ENCODE data around the gene SUSD4.

Gene SUSD4

DNA sequence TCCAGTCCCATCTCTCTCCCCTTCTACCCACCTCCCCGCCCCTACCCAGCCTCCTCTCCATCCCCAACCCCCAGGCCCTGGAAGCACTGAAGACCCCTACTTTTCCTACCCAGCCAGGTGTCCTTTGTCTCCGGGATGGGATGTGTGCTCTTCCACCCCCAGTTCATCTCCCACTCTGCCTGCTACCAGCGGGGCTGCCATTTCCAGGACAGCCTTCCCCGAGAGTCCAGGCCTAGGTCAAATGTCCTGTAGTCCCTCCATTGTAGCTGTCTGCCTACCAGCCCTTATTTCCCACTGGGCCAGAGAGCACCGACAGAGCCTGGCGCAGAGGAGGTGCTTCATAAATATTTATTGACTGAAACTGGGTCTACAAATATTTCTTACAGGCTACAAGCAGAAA, 148.9 kb downstream of the SUSD4 start:
- DNase-seq (ENCODE audit: low read depth in 1 of 2, low spot score in 1 of 2) = no peak

DNA sequence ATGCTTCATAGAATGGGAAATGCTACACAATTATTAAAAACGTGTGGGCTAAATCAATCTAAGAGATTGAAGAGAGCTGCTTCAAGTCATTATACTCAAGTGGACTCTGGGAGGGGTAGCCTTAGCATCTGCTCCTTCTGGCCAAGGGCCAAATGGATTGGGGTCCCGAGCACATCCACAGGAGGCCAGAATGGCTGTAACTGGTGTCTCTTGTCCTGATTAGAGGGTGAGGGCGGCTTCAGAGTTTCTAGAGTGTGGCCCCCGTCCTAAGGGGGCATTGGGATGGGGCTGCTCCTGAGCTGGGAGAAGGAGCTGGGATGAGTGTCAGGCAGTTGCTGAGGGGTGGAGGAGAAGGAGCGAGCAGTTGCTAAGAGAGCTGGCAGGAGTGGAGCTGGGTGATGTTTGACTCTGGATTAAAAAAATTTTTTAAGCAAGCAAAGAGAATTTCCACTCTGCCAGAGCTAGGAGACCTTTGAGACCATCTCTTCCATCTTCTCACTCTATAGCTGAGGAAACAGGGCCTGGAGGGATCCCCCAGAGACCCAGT, 149.6 kb downstream of the SUSD4 start:
- DNase-seq (ENCODE audit: low read depth in 1 of 2, low spot score in 1 of 2) = no peak

DNA sequence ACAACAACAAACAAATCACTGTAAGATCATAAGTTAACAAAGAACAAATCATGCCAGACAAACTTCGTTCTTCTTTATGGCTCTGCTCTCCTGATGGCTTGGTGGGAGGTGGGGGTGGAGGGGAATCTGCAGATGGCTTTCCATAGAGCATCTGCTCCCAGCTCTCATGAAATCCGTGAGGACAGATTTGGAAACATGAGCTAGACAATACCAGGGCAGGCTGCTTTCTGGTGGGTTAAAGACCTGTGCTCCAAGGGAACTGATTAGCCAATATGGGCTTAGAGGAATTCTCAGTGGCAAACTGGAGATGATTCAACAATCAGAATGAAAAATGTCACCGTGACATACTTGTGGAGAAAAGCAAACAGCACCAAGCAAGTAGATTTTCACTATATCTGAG, 151.5 kb downstream of the SUSD4 start:
- no peak for DNase-seq (ENCODE audit: low read depth in 1 of 2, low spot score in 1 of 2)

DNA sequence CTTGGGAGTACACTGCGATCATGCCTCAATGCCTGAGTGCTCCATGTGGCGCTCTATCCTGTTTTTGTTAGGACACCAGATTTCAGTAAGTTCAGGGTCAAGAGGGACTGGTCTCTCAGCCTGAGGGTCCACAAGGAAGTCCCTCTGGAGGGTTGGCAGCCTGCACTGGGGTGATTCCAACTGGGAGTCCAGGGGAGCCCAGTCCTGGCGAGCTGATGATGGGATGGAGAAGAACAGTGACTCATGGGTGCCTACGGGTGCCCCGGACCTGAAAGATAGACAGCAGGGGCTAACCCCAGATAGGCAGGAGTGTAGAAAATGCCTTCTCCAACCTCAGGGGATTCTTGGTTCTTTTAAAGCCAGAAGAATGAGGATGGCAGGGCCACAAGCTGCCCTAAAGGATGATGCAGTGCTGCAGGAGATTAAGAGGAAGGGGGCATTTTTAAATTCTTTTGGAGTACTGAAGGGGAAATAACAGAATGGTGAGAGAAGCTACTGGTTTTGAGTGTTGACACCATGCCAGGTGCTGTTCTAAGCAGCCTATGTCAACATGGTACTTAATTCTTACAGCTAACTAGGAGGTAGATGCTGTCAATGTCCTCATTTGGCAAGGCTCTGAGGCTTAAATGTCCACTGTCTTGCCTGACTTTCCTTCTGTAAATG, 152.5 kb downstream of the SUSD4 start:
- no peak for DNase-seq (ENCODE audit: low read depth in 1 of 2, low spot score in 1 of 2)

DNA sequence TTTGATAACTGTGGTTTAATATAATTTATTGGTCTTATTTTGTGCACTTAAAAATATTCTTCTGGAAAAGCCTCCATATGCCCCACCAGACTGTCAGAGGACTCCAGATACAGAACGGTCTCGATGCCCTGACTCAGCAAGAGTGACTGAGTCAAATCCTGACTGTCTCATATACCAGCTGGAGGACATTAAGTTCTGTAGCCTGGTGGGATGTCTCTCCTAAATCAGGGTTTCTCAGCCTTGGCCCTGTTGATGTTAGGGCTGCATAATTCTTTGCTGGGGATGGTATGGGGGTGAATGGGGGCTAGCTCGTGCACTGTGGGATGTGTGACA, 153.2 kb downstream of the SUSD4 start:
- DNase-seq (ENCODE audit: low read depth in 1 of 2, low spot score in 1 of 2) = no peak

DNA sequence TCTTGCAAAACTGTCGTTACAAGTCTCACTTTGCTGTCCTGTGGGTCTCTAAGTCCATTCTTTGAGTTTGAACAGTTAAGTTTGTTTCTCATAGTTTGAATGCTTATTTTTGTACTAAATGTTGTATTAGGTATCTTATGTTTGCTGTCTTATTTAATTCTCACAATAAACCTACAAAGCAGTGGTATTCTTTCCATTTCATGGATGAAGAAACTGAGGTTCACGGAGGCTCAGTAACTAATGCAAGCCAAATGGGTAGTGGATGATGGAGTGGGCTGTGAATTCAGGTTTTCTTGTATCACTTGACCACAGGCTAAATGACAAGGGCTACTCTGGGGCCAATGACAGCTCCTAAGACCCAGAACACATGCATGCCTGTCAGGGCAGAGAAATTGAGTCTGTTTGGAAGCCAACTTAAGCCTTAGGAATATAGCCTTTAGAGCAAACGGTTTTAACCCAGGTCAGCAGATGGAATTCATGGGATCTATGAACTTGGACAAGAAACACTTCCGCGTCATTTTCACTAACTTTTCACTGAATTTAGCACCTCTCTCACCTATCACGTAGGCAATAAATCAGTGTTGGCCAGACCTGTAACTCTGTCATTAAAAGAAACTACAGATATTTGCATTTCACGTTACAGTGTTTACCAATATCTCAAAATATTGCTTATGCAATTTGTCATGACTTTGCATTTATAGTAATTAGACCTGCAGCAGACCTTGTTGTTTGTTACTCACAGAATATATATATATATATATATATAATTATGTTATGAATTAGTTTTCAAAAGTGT, 153.8 kb downstream of the SUSD4 start:
- no peak for DNase-seq (ENCODE audit: low read depth in 1 of 2, low spot score in 1 of 2)

DNA sequence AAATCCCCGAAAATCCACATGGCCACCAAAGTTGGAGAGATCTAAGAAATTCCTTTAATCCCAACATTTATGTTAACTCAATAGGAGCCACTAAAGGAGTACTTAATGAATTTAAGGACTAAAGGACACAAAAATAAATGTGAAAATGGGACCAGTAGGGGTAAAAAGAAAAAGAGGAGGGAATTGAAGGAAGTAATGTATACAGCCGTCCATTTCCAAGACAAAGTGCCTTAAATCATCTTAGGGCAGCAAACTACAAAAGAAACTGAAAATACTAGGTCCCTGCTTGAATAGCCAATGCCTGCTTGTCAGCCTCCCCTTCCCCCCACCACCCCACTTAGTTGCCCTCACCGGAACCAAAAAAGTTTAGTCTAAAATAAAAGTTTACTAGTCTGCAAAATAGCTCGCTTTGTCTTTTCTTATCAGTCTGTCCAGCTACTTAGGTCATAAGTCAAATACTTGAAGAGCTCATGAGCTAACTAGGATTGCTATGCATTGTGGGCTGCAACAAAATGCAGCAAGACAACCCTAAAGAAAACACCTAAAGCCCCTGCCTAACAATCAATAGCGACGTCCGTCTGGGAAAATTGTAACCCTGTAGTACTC, 154.6 kb downstream of the SUSD4 start:
- no peak for DNase-seq (ENCODE audit: low read depth in 1 of 2, low spot score in 1 of 2)

GRCh38 chr1:223208164-223209076, 155.6 kb downstream of the SUSD4 start:
- no peak for DNase-seq (ENCODE audit: low read depth in 1 of 2, low spot score in 1 of 2)

DNA sequence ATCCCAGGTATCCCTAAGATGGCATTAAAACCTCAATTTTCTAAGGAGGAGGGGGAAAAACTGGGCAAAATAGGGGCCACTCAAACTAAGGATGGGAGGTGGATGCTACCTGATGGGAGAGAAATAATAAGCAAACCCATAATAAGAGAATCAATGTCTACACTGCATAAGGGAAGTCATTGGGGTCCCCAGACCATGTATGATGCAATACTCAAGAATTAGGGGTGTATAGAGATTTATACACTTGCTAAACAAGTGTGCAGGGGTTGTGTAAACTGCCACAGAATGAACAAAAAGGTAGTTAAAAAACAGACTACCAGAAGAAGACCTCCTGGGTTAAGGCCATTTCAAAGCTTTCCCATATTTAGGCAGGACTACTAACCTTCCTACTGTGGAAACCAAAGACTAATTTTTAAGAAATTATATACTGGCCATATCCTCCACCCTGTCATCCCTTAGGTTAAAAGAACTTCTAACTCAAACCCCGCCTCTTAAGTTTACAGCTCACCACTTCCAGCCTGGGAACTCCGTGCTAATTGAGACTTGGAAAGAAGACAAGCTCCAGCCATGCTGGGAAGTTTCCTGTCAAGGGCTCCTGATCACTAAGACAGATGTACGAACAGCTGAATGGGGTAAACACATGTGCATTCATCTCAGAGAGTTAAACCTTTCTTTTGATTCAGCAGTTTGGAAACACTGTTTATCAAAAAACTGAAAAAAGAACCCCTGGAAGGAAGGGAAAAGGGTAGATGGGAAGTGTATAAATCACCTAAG, 156.5 kb downstream of the SUSD4 start:
- DNase-seq (ENCODE audit: low read depth in 1 of 2, low spot score in 1 of 2) = no peak

DNA sequence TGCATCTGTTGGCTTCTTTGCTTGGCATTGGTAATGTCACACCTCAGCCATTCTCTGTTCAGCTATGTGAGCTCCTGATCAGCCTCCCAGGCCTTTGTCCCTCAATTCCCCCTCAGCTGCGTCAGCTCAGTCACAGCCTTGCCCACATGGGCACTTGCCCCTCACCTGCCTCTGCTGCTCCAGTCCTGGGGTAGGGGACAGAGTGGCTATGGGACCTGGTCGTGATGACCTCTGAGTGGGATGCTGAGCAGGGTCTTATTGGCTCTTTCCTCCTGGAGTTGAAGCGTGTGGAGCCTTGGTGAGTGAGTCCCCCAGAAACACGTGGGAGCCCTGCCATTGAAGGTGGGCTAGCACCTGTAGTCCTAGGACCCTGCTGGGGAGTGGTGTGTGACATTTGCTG, 159.6 kb downstream of the SUSD4 start:
- no peak for DNase-seq (ENCODE audit: low read depth in 1 of 2, low spot score in 1 of 2)

DNA sequence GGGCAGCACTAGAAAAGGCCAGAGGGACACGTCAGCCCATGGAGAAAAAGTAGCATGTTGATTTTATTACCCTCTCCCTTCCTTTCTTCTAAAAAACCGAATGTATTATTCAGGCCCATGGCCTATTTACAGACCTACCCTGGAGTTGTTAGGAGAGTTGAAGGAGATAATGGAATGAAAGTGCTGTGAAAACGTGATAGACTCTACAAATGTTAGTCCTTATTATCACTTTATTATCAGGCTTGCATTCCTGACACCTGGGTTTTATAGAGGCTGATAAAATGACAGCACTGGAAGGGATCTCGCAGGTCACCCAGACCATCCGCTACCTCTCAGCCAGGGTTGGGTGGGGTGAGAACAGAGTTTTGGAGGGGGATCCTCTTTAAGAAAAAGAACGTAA, 160.3 kb downstream of the SUSD4 start:
- no peak for DNase-seq (ENCODE audit: low read depth in 1 of 2, low spot score in 1 of 2)

GRCh38 chr1:223203034-223203408, 161.0 kb downstream of the SUSD4 start:
- no peak for DNase-seq (ENCODE audit: low read depth in 1 of 2, low spot score in 1 of 2)

- DNase-seq (ENCODE audit: low read depth in 1 of 2, low spot score in 1 of 2) = no peak
Measured at GRCh38 chr1:223202376-223203033, 161.5 kb downstream of the SUSD4 start.

DNA sequence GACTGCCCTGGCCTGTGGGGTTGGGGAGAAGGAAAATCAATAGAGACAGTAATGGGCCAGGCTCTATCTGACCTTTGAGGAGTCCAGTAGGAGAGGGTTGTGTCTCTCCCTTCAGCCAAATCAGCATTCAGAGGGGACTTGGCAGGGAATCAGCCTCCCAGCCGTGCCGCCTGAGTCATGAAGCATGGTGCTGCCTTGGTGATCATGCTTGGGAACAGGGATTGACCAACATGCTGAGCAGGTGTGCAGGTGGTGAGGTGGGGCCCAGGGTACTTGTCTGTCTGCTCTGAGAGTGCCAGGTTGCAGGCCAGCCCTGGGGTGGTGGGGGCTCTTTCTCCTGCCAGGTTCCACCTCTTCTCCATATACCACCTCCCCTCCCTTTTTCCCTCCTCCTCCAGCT, 162.0 kb downstream of the SUSD4 start:
- no peak for DNase-seq (ENCODE audit: low read depth in 1 of 2, low spot score in 1 of 2)

DNA sequence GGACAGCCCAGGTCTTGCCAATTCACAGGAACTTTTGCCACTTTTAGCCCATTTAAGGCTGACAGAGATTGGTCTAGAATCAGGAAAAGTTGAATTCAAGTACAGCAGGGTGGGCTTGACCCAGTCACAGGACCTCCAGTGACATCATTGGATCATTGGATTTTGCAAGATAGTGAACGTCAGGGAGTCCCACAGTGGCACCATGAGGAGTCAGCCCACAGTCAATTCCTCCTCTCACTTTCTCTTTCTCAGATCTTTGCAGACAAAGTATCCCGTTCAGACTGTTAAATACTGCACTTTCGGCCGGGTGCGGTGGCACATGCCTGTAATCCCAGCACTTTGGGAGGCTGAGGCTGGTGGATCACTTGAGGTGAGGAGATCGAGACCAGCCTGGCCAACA, 163.1 kb downstream of the SUSD4 start:
- DNase-seq (ENCODE audit: low read depth in 1 of 2, low spot score in 1 of 2) = no peak

- no peak for DNase-seq (ENCODE audit: low read depth in 1 of 2, low spot score in 1 of 2)
Measured at GRCh38 chr1:223199094-223199647, 164.8 kb downstream of the SUSD4 start.

DNA sequence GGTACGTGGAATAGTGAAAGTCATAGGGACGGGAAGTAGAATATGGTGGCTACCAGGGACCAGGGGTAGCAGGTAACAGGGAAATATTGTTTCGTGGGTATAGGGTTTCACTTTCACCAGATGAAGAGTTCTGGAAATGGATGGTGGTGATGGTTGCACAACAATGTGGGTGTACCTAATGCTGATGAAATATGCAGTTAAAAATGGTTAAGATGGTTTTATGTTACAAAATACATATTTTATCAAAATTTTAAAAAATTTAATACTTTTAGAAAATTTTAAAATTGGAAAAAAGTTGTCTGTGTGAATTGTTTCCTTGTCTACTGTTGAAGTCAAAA, 165.4 kb downstream of the SUSD4 start:
- DNase-seq (ENCODE audit: low read depth in 1 of 2, low spot score in 1 of 2) = no peak

DNA sequence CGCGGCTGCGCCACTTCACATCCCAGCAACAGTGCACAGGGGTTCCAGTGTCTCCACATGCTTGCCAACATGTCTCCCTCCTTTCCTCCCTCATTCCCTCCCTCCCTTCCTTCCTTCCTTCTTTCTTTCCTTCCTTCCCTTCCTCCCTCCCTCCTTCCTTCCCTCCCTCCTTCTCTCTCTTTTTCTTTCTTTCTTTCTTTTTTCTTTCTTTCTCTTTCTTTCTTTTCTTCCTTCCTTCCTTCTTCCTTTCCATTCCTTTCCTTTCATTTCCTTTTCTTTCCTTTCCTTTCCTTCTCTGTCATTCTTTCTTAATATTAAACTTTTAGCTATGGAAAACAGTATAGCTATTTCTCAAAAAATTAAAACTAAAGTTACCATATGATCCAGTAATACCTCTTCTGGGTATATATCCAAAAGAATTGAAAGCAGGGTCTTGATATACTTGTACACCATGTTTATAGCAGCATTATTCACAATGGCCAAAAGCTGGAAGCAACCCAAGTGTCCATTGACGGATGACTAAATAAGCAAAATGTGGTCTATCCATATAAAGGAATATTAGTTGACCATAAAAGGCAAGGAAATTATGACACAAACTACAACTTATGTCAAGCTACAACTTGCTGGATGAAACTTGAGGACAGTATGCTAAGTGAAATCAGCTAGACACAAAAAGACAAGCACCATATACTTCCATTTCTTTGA, 165.9 kb downstream of the SUSD4 start:
- no peak for DNase-seq (ENCODE audit: low read depth in 1 of 2, low spot score in 1 of 2)
